IPS-NIHi7 (cell line): ENCODE measurements around the gene TOR1AIP1.
"Not testable (repeated sequence)": the region's sequence is repeated elsewhere in the genome, so short reads cannot be mapped to it uniquely, and the experiment has no call there.

Experiments used
- DNase-seq: peaks from one replicate; pipeline ENCODE4 v3.0.0; 2012; ENCODE audit warnings: mixed read lengths; ENCODE audit errors: extremely low spot score

The TOR1AIP1 gene

DNA sequence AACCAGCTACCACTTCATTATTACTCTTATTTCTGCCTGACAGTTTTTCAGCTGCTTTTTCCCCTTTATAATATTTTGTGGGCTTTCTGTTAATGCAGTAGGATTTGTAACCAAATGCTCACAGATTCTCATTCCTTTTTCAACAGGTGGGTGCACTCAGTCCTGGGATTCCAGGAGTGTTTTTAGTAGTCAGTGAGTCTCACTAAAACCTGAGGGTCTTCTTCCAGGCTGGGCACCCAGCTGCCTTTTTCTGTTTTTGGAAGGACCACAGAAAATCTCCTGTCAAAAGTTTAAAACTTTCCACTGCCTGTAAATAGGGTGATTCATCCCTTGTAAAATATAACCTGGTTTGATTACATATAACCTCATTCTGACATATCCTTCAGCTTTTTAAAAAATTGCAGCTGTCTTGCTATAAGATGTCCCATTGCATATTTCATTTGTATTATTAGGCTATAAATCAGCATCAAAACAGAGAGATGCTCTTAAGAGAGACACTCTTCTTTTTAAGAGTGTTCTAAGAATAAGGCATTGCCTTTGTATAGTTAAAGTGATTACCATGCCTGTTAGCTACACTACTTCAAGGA, 55.7 kb downstream of the TOR1AIP1 start:
- DNase-seq = no peak

DNA sequence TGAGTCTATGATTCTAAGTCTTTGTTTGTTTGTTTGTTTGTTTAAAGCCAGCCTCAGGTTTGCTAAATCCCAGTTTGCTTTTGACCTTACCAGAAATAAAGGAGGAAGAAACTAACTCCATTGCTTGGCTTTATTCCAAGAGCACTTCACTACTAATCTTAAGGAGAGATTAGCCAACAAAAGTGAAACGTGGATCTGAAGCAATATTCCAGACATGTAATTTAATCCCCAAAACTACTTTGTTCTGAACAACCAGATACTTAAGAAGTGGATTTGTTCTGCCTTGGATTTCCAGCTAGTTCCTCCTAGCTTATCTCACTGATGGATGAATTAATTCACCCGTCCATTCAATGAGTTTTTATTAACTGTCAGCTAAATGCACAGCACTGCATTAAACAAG, 56.7 kb downstream of the TOR1AIP1 start:
- no peak for DNase-seq

DNA sequence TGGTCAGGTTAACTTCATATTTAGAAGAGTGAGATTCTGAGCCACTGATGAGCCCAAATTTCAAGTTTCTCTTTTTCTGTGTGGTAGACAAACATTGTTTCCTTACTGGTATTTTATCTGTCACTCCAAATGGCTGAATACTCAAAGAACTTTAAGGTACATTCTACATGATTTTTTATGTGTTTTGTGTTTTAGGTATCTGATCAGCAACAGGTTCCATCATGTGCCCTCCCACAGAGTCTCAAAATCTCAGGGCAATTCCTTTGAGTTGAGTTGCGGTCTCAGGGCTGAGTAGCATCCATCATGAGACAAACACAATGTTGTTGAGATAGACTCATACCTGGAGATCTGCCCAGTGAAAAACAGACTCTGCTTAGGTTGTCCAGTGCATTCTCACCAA, 57.9 kb downstream of the TOR1AIP1 start:
- no peak for DNase-seq

DNA sequence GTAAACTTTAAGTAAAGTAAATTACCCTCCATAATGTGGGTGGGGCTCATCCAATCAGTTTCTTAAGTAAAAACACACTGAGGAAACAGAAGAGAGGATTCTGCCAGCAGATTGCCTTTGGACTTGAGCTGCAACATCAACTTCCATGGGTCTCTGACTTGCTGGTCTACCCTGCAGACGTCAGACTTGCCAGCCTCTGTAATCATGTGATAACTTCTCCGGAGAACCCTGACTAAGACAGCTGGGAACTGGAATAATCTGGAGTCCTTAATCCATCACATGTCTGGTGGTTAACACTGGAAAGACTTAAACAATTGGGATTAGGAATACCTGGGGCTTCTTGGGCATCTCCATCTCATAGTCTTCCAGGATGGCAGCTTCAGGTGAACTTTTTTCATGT, 59.4 kb downstream of the TOR1AIP1 start:
- no peak for DNase-seq

DNA sequence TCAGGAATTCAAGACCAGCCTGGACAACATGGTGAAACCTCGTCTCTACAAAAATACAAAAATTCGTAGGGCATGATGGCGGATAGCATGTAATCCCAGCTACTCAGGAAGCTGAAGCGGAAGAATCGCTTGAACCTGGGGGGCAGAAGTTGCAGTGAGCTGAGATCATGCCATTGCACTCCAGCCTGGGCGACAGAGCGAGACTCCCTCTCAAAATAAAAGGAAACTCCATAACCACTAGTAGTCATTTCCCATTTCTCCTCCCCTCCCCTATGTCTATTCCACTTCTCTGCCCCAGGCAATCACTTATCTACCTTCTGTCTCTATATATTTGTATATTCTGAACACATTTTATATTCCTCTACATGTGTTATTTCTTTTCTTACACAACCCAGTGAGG, 68.6 kb downstream of the TOR1AIP1 start:
- DNase-seq = no peak

DNA sequence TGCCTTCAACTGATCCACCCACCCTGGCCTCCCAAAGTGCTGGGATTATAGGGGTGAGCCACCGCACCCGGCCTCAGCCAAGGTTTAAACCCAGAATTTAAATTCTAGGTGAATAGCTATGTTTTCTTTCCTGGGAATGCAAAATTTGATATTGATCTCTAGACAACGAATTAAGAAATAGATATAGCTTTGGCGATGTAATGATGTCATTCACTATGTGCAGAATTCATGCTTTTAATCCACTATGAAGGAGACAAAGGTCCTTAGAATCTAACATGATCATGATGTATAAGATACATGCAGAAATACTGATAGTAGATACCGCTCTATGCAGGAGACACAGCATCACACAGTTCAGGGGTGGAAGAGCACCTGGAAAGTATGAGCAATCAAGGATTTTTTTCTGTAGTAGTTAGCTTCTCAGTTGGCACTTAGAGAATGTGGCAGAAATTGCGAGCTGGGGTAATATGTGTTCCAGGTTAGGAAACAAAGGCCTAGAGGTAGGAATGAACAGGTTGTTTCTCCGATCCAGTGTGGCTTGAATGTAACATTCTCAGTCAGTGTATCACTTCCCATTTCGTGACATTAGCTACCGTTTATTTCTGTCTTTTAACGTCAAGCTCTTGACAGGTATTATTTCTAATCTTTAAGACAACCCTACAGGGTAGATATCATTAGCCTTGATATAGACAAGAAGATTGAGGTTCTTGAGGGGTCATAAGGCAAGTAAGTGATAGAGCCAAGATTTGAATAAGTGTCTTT, 69.5 kb downstream of the TOR1AIP1 start:
- no peak for DNase-seq

DNA sequence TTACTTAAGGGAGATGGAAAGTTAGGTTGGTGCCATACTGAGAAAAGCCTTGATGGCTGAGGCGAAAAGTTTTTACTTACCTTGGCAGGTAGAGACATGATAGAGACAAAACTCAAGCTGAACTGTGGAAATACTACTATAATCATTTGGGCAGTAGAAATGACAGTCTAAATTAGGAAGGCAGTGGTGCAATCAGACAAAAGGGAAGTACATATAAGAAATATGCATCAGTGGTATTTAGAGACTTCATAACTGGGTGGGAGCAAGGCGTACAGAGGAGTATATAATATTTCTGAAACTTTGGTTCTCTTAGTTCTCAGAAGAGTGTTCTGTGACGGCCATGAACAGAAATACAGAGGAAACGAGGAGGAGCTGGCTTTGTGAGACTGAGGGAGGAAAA, 70.1 kb downstream of the TOR1AIP1 start:
- DNase-seq = no peak

DNA sequence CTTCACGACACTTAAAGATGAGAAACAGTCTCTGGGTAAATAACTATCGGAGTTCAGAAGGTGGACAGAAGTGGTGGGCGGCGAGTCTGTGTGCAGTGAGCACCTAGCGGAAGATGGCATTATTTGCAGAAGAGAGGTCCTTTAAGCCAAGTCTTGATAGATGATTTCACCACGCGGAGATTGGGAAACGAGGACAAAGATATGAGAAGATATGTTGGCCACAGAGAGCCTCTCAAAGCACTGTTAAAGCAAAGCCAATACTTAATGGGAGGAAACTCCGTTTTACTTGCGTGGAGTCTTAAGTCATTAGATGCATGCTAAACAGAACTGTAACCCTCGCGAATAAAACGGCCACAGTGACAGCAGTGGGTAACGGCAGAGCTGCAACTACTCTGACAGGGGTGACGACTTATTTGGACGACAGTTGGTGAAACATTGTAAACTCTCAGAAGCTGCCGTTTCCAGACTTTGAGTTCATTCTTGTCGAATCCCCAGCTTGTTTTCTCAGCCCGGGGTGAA, 71.9 kb downstream of the TOR1AIP1 start:
- DNase-seq = no peak

DNA sequence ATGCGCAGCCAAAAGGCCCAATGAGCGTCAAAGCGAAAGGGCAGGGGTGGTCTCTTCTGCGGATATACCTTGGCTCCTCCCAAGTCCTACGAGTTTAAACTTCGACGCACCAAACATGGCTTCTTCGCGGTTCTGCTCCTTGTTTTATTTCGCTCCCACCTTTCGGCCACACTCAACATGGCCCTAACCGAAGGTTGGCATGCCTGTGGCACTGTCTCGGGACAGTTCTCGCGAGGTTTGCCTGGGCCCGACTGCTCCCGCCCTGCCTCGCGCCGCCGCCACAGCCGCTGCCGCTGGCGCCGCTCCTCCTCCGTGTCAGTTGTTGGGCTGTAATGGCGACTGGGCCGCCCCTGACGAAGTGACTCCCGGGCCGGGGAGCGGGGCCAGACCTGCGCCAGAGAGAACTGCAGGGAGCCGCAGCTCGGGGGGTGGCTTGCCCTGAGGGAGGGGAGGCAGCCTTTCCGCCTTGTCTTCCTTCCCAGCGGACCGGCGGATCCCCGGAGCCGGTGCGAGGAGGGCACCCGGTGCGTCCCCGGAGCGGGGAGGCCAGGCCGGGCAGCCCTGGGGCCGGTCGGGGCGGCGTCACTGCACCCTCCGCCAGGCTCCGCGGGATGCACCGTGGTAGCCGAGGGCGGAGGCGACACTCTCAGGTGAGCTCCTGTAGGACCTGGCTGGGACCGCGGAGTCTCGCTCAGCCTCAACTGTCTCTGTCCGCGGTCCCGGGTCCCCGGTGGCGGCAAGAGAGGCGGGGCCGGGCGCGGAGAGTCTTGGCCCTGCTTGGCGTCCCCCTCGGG, 72.6 kb downstream of the TOR1AIP1 start, which contains the start of gene CEP350:
Gene CEP350 (plus strand): TSS at position 318 of the 794 bp plus-strand sequence. CDS start 31,372 bp downstream, outside the sequence.
- peak; percentile 90 for DNase-seq

DNA sequence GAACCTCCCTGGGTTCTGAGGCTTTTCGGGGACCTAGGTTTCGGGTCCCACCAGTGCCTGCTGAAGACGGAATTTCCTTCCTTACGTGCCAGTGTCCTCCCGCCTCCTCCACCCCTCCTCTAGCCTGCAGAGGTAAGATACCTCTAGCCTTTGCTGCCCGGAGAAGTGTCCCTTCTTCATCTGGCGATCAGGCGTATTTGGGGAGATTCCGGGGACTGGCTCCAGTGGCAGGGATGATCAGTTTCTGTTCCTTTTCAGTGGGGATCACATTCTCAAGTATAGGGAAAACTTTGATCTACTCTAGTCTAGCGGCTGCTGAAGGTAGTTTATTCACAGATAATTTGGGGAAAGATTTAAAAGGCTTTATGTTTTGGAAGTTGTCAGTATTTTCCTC, 73.2 kb downstream of the TOR1AIP1 start:
- peak; percentile 24 for DNase-seq

DNA sequence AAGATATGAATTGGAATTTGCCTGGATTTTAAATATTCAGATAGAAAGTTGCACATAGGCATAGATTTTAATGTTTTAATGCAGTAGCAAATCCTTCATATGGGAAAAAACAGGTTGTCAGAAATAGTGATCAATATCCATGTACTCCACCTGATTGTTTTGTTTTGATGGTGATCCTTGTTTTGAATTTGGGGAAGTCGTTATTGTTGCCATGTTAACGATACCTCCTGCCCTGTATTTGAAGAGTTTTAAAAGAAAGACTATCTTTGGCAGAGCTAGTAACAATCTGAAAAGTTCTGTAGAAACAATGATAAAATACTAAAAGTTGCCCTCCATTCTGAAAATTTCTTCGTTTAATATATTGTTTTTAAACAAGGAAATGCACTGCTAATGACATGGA, 73.6 kb downstream of the TOR1AIP1 start:
- DNase-seq = no peak

DNA sequence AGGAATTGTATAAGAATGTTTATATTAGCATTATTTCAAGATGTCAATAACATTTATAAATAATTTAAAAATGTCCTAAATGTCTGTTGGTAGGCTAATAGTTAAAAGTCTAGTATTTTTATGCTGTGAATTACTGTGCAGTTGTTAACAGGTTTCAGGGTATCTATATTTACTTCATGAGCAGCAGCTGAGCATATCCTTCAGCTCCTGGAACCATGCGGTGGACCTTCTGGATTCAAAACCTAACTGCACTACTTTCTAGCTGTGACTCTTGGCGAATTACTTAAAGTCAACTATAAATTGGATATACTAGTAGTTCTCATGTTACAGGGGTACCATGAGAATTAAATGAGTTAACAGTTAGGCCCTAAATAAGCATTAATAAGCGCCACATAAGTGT, 76.3 kb downstream of the TOR1AIP1 start:
- DNase-seq = no peak

DNA sequence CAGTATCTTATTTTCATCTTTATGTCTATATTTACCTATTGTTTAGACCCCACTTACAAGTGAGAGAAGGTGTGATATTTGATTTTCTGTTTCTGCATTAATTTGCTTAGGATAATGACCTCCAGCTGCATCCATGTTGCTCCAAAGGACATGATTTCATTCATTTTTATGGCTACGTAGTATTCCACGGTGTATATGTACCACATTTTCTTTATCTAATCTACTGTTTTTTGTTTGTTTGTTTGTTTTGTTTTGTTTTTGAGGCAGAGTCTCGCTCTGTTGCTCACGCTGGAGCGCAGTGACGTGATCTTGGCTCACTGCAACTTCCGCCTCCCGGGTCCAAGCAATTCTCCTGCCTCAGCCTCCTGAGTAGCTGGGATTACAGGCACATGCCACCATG, 80.1 kb downstream of the TOR1AIP1 start:
- not testable (repeated sequence) for DNase-seq

DNA sequence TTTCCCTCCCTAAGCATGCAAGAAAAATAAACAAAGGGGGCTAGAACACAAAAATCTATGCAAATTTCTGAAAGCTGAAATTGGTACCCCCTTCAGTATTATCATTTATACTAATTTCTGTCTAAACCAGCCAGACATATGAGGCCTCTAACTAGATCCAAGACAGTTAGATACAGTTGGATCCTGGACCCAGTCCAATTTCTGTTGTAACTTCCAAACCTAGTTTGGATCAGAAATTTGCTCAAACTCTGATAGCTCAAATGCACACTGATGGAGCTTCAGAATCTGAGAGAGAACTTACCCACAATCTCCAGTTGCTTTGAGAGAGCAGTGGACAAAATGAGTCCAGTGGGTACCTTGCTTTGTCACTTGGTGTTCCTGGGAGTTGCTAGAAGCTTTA, 84.5 kb downstream of the TOR1AIP1 start:
- no peak for DNase-seq

DNA sequence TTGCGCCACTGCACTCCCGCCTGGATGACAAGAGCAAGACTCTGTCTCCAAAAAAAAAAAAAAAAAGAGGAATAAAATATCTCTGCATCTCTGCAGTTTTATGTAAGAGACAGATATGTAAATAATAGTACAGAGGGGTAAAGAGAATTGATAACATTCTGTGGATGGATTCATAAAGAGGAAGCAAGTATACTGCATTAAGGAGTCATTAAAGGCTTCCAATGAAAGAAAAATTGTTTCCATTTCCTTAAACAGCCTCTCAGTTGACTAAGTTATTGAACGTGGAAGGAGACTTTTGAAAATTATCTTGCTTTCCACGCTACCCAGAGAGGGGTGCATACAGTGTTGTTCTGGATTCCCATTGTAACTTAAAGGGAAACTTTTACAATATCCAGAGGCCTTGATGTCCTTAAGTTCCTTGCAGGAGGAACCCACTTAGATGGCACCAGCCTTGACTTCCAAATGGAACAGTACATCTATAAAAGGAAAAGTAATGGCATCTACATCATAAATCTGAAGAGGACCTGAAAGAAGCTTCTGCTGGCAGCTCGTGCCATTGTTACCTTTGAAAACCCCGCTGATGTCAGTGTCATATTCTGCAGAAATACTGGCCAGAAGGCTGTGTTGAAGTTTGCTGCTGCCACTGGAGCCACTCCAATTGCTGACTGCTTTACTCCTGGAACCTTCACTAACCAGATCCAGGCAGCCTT, 86.4 kb downstream of the TOR1AIP1 start:
- no peak for DNase-seq

DNA sequence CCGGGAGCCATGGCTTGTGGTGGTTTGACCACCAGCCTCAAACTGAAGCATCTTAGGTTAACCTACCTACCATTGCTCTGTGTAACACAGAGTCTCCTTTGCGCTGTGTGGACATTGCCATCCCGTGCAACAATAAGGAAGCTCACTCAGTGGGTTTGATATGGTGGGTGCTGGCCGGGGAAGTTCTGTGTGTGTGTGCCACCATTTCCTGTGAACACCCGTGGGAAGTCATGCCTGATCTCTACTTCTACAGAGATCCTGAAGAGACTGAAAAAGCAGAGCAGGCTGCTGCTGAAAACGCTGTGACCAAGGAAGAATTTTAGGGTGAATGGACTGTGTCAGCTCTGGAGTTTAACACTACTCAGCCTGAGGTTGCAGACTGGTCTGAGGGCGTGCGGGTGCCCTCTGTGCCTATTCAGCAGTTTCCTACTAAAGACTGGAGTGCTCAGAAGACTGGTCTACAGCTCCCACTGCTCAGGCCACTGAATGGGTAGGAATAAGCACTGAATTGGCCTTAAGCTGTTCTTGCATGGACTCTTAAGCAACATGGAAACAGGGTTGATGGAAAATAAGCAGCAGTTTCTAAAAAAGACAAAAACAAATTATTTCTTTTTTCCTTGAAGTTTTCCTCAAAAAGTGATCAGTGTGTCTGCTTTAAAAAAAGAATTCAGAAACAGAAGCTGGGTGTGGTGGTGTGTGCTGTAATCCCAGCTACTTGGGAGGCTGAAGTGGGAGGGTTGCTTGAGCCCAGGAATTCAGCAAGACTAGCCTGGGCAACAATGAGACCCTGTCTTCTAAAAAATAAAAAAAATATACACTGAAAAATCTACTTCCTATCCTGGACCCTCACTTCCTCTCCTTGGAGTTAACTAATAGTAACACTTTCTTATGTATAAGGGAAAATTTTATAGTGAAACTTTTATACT, 87.2 kb downstream of the TOR1AIP1 start:
- DNase-seq = no peak
